HG03196 (cell line): Measurements from ENCODE around the gene TMA7.
A peak's percentile ranks its signal among the peaks of the same experiment; 100 is the strongest.
"Not testable (repeated sequence)": the region's sequence is repeated elsewhere in the genome, so short reads cannot be mapped to it uniquely, and the experiment has no call there.

ENCODE experiments used
- ATAC-seq: cut with Tn5 transposase; IDR thresholded peaks from one replicate; pipeline ENCODE4 v1.9.1; 2021; ENCODE audit not compliant: unreplicated experiment

The TMA7 gene

DNA sequence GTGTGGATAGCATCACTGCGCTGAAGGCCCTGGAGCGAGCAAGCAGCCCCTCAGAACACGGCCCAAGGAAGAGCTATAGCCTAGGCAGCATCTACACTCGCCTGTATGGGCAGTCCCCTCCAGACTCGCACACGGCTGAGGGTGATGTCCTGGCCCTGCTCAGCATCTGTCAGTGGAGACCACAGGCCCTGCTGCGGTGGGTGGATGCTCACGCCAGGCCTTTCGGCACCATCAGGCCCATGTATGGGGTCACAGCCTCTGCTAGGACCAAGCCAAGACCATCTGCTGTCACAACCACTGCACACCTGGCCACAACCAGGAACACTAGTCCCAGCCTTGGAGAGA is 27.0 kb downstream of the TMA7 start:
- ATAC-seq: no peak

DNA sequence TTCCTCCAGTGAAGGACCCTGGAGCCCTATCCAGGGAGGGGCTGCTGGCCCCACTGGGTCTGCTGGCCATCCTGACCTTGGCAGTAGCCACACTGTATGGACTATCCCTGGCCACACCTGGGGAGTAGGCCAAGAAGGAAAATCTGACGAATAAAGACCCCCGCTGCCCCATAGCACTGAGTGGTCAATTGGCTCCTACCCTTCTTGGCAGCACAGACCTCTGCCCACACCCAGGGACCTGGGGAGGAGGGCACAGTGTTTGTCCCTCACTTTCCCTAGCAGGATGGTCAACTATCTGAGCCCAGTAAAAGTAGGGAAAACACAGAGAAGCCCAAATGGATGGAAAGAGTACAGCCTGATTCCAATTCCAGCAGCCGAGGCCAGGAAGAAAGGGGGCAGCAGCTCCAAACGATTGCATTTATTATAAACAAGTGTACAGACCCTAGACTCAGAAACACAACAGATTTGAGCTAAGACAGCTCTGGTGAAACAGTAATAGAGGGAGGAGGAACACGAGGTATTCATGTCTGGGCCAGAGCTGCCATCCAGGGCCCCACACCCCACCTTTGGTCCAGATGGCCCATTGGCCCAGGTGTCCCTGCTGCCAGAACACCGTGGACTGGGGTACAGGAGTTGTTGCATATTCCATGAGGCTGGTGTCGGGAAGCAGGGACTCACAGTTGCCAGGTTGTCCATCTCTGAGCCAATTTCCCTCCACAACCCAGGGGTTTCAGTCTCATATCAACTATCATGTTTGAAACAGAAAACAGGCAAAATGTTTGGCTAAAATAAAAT is 27.6 kb downstream of the TMA7 start:
- ATAC-seq: no peak

DNA sequence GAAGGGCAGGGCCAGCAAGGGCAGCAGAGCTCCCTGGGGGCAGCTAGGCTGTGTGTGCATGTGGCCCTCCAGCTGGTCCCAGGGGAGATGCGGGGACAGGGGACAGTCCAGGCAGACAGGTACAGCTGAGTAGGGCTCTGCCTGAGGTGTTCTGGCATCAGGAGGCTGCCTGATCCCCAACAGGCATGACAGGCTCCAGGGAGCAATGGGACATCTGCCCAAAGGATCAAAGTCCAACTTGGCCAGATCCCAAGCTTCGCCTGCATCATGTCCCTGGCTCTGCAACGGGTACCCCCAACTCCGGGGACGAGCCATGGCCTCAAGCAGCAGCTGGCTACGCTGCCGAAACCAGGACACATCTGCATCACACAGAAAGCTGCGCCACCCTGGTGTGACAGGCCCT is 28.3 kb downstream of the TMA7 start:
- no peak for ATAC-seq

- ATAC-seq: no peak
Measured at GRCh38 chr3:48469046-48469915, 29.2 kb downstream of the TMA7 start.

DNA sequence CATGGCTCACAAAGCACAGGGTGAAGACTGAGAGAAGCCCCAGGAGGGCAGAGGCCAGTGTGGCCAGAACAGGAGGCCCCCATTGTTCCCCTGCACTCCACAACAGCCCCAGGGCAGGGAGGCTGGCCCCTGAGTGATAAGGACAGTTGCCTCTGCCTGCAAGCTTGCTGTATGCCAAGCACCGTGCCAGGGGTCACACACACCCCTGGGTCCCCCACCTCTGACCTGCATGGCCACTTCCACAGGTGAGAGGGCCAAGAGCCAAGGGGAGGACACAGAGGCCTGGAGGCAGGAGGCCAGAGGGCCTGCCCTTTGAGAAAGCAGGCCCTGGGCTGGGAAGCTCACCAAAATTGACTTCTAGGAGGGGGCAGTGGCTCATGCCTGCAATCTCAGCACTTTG is 30.2 kb downstream of the TMA7 start:
- ATAC-seq: no peak

- ATAC-seq: peak; percentile 9
Measured at GRCh38 chr3:48472673-48472922, 32.5 kb downstream of the TMA7 start.

GRCh38 chr3:48472923-48473616 is 33.0 kb downstream of the TMA7 start:
- peak; percentile 68 for ATAC-seq

- ATAC-seq: no peak
Measured at GRCh38 chr3:48473617-48473952, 33.5 kb downstream of the TMA7 start.

GRCh38 chr3:48474031-48474430 is 34.0 kb downstream of the TMA7 start:
- ATAC-seq: not testable (repeated sequence)

DNA sequence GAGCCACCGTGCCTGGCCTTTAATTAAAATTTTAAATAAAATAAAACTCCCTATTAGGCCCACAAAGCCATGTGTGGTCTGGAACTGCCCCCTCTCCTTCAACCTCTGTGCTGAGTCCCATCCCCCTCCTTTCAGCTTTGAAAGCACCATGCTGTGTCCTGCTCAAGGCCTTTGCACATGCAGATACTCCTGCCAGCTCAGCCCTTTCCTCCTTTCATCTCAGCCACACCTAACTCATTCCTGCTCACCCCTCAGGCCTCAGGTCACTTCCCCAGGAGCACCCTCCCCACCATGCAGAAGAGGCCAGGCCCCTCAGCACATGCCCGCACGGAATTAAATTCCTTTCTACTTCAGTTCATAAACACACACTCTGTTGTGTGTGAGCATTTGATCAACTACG is 34.6 kb downstream of the TMA7 start:
- no peak for ATAC-seq

- no peak for ATAC-seq
Measured at GRCh38 chr3:48475188-48475587, 35.1 kb downstream of the TMA7 start.

DNA sequence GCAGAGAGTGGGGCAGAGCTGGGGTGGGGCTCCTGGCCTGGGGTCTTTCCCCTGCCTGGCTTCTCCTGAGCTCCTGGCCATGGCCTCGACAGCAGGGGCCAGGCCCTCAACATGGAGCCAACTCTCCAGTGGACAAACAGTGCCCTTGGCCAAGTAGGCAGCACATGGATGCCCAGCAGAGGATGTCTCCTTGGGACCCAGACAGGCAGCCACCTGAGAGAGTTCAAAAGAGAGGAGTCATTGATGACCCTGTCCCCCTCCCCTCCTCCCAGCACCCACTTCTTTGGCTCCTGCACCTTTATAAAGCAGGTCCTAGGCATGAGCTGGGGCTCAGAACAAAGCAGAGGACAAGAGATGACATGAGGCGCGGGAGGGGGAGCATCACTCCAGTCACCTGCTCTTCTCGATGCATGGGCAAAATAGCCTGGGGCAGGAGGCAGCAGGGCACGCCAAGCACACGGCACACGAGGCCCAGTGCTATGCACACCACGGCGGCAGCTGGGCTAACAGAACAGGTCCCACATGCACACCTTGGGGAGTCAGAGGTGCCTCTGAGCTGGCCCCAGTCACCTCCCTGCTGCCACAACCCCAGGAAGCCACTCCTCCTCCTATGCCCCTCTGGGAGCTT is 36.5 kb downstream of the TMA7 start:
- ATAC-seq: no peak

DNA sequence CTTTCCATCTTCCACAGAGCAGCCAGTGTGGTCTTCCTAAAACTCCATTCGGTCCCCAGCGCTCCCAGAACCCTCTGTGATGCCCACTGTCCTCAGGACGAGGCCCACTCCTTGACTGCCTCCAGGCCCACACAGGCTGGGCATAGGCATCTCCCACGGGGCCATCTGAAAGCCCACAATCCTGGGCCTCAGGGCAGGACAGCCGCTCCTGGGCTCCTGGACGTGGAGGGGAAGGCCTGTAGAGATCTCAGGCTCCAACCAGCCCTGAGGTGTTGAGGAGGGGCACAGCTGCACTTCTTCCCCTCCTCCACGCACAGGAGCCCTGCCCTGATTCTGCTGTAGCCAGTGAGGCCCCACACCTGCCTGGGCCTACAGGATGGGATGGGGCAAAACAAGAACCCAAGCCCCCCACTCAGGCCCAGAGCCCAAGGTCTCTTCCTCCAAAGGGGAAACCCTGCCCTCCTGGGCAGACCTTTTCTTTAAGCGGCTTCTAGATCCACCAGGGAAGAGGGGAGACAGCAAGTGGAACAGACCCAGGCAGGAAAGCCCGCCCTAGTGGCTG is 38.0 kb downstream of the TMA7 start:
- no peak for ATAC-seq

DNA sequence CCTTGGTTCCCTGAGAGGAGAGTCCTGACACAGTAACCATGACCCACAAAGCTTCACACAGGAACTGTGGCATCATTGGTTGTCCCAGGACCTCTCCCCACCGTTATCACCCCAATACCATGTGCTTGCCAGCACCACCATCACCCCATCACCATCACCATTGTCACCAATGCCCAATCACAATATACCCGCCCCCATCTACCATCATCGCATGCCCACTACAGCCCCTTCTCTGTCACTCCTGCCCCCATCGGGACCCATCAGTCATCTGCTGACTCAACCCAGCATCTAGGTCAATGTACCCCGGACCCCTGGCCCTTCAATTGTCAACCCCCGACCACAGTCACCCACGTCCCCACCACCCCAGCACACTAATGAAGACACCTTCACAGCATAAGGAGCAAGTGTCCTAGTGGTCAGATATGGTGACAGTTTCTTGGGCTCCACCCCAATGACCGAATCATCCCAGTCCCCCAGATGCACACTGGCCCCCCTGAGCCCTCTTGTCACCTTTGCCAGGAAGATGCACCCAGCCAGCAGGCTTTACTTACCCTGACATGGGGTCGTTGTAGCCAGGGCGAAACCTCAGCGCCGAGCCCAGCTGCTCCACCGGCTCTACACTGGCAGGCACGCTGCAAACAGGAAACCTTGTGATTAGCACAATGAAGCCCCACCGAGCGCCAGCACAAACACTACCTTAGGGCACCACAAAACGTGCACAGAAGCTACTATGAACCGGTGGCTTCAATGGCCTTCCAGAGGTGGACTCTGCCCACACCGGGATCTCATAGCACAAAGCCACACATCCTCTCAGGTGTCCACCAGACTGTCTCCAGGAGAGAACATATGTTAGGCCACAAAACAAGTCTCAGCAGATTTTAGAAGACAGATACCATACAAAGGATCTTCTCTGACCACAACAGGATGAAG is 38.8 kb downstream of the TMA7 start:
- ATAC-seq: no peak

DNA sequence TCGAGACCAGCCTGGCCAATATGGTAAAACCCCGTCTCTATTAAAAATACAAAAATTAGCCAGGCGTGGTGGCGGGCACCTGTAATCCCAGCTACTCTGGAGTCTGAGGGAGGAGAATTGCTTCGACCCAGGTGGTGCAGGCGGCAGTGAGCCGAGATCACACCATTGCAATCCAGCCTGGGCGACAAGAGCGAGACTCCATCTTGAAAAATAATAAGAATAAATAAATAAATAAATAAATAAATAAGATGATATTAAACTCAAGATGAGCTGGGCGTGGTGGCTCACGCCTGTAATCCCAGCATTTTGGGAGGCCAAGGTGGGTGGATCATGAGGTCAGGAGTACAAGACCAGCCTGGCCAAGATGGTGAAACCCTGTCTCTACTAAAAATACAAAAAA is 40.8 kb downstream of the TMA7 start:
- ATAC-seq: not testable (repeated sequence)

GRCh38 chr3:48482822-48483221 is 42.8 kb downstream of the TMA7 start:
- ATAC-seq: not testable (repeated sequence)

DNA sequence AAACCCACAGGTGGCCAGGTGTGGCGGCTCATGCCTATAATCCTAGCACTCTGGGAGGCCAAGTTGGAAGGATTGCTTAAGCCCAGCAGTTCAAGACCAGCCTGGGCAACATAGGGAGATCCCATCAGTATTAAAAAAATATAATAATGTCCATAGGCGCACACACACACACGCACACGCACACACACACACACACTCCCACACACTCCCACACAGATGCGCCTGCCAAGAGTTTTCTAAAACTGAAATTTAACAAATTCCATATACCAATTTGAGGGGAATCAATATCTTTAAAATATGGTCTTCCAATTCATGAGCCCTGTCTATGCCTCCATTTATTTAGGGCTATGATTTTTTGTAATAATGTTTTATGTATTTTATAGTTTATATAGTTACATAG is 46.9 kb downstream of the TMA7 start:
- ATAC-seq: no peak

DNA sequence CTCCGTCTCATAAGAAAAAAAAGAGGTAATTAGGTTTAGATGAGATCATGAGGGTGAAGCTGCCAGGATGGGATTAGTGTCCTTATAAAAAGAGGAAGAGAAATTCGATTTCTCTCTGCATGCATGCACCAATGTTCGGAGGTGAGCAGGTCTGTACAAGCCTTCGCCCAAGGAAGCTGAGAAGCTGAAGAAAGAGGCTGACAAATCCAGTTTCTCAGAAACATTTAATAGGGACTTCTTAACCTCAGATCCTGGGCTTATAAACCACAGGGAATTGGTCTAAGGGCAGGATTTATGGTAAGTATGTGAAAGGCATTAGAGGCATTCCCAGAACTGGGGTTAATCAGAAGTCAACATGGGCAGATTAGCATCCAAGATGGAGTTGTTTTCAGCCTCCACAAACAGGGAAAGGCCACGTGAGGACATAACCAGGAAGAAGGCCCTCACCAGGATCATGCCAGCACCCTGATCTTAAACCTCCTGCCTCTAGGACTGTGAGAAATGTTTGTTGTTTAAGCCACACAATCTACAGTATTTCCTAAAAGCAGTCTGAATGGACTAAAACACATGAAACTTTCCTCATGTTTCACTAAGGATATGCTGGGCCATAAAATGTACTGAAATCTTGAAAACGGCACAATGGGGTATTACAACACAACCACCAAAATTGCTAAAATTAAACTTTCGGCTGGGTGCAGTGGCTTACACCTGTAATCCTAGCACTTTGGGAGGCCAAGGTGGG is 52.6 kb downstream of the TMA7 start:
- no peak for ATAC-seq

GRCh38 chr3:48493203-48493501 is 53.1 kb downstream of the TMA7 start:
- no peak for ATAC-seq
